ENCODE results near the gene RHBDL1.

Gene RHBDL1

GRCh38 chr16:652454-653305, 22.8 kb upstream of the RHBDL1 start:
- DNase-seq (ENCODE audit: low read depth in 2 of 2), result no peak

- no peak for DNase-seq (ENCODE audit: low read depth in 2 of 2)
These were observed 21.4 kb upstream of the RHBDL1 start for GRCh38 chr16:654034-654433.

- no peak for DNase-seq (ENCODE audit: low read depth in 2 of 2)
These were observed 18.0 kb upstream of the RHBDL1 start for GRCh38 chr16:657487-657886.

- no peak for DNase-seq (ENCODE audit: low read depth in 2 of 2)
These were observed 16.5 kb upstream of the RHBDL1 start for GRCh38 chr16:658679-659571.

GRCh38 chr16:659618-660017, 15.9 kb upstream of the RHBDL1 start:
- DNase-seq (ENCODE audit: low read depth in 2 of 2), result no peak

- no peak for DNase-seq (ENCODE audit: low read depth in 2 of 2)
These were observed 15.4 kb upstream of the RHBDL1 start for GRCh38 chr16:660132-660458.

- DNase-seq (ENCODE audit: low read depth in 2 of 2), result peak in 1 of 2 donors; percentile 43
These were observed 14.8 kb upstream of the RHBDL1 start for GRCh38 chr16:660459-661183.

- no peak for DNase-seq (ENCODE audit: low read depth in 2 of 2)
These were observed 14.2 kb upstream of the RHBDL1 start for GRCh38 chr16:661184-661821.

GRCh38 chr16:662095-662494, 13.4 kb upstream of the RHBDL1 start:
- no peak for DNase-seq (ENCODE audit: low read depth in 2 of 2)

GRCh38 chr16:662597-662996, 12.9 kb upstream of the RHBDL1 start:
- no peak for DNase-seq (ENCODE audit: low read depth in 2 of 2)

- no peak for DNase-seq (ENCODE audit: low read depth in 2 of 2)
These were observed 8.9 kb upstream of the RHBDL1 start for GRCh38 chr16:666572-666971.

- no peak for DNase-seq (ENCODE audit: low read depth in 2 of 2)
These were observed 8.2 kb upstream of the RHBDL1 start for GRCh38 chr16:667113-667779.

- peak; percentile 81 to 82 for DNase-seq (ENCODE audit: low read depth in 2 of 2)
These were observed 7.5 kb upstream of the RHBDL1 start, which contains the start of gene RHOT2 for GRCh38 chr16:667780-668518. Gene RHOT2 (plus strand): TSS chr16:668132. CDS start chr16:668200, 68 bp downstream.

- no peak for DNase-seq (ENCODE audit: low read depth in 2 of 2)
These were observed 6.8 kb upstream of the RHBDL1 start for GRCh38 chr16:668519-669171.

GRCh38 chr16:669666-670065, 5.8 kb upstream of the RHBDL1 start:
- no peak for DNase-seq (ENCODE audit: low read depth in 2 of 2)

- DNase-seq (ENCODE audit: low read depth in 2 of 2), result no peak
These were observed 4.8 kb upstream of the RHBDL1 start for GRCh38 chr16:670485-671352.

- no peak for DNase-seq (ENCODE audit: low read depth in 2 of 2)
These were observed 3.9 kb upstream of the RHBDL1 start for GRCh38 chr16:671353-672131.

GRCh38 chr16:672371-672770, 3.1 kb upstream of the RHBDL1 start:
- DNase-seq (ENCODE audit: low read depth in 2 of 2), result no peak

Measured in stimulated activated CD8-positive, alpha-beta memory T cell treated with anti-CD3 and anti-CD28 coated beads, Interleukin-7, amount 100 ng/mL, for 1 hour (primary cell).